NCI-H226 (cell line): ENCODE results near the gene NEDD4L.
A peak's percentile ranks its signal among the peaks of the same experiment; 100 is the strongest.

Experiments
- DNase-seq: peaks from one replicate; pipeline ENCODE4 v3.0.0-alpha.2; 2015

The NEDD4L gene

DNA sequence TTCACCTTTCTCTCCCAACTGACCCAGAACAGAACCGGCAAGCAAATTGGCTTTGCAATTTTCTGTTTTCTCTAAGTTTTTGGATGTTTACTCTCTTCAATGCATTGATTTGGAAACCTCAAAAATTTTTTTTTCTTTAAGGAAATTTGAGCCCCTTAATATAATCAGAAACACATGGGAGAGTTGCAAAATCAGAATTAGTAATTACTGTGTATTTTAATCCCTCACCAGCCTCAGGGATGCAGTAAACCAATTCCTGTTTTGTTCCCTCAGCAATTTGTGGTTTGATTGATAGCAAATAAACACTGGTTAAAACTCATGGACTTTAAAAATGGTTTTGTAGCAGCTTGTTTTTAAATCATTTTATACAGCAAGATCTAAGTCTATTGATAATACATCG, 281.5 kb downstream of the NEDD4L start:
- no peak for DNase-seq

DNA sequence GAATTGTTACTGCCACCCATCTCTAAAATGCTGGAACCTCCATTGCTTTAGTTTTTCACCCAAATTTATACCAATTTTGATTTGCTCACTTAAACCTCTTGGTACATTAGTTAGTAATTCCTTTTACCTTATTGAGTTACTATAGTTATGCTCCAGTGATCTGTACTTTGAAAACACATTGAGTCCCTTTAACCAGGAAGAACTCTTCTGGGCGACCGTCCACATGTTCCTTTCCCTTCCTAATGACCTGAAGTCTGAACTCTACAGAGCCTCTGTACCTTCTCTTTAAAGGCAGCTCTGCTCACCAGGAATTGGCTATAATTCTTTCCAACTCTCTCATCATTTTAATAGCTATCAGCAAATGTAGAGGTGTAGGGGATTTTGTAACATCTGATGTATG, 290.0 kb downstream of the NEDD4L start:
- no peak for DNase-seq

DNA sequence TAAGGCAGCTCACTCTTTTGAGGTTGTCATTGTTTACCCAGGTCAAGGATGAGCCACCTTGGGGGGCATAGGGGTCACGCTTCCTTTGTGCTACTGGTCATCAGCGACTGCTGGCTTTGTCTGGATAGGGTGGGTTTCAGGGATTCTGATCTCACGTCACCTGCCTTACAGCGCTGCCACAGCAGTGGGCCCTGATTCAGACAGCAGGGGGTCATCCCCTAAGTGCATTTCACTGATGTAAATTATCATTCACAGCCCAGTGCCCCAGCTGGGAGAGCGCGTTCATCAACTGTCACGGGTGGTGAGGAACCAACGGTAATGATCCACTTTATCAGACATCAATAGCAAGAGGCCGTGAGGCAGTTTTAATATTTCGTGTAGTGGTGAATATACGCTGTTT, 291.2 kb downstream of the NEDD4L start:
- DNase-seq = no peak

DNA sequence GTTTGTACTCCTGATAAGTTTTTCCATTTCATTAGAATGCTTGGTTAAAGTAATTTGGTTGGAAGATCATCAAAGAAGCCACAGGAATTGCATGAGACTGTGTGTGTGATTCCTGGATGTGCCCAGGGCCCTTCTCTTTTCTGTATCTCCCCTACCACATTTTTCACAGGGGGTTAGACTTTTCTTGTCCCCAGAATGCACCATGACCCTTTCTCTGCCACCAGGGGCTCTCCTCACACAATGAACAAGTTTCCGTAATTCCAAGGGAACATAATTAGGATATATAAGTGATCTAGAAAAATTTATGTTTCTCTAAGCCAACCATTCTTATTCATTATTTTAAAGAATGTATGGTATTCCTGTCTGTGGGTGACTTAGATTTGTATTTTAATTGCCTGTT, 291.8 kb downstream of the NEDD4L start:
- no peak for DNase-seq

DNA sequence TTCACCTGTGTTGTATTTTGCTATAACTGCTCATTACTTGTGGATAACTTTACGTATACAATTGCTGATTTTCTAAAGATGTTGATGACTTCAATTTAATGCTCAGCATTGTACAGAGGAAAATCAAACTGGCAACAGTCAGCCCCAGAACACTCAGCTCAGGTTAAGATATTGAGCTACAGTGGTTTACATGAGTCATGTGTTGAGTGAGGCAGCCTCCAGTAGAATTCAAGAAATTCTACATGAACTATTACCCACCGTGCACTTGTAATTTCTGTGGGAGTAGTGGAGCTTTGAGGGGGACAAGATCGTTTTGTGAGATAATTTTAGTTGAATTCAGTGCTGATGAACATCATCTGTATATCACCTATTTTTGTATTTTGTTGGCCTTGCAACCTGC, 292.6 kb downstream of the NEDD4L start:
- DNase-seq = no peak

DNA sequence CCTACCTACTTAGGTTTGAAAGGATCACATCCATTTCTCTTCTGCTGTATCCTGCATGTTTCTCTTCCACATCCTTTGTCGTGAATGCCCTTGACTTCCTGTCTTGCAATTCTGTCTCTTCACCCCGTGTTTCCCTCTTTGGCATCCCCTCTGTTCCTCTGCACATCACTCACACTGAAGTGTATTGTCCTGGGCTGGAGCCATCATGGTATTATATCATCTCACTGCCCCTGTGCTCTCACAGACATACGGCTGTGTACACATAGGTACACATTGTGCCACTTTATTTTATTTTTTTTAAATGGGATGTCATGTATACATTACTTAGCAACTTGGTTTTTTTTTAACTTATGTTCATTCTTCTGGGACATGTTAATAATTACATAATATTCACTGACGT, 293.3 kb downstream of the NEDD4L start:
- DNase-seq = no peak

DNA sequence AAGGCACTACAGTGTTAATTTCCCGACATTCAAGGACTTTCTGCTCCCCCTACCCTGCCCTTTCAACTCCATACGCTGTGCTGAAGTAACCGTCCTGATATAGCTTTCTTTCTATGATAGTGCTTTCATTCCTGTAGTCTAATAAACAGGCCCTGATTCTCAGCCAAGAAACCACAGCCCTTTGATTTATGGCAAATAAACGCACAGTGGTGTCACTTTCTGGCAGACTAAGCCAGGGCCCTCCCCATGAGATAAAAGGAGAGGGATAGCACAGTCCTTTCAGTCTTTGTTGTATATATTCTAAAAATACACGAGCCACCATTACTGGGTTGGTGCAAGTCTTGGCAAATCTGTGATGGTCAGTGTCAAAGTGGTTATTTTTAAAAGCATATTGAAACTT, 293.7 kb downstream of the NEDD4L start:
- DNase-seq = no peak

DNA sequence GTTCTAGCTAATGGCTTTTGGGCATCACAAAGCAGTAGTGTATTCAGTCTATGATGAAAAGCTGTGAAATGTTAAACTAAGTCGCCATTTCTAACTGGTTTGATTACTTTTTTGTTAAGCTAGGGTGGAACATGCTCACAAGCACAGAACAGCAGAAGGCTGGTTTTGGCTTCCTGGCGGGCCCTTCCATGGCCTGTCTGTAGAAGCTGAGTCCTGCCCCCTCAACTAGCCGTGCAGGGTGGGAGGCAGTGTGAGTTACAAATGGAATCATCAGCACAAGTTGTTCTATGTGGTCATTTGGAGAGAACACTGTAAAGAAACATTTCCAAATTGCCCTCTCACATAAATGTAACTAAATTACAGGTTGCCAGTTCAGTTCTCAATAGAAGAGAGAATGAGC, 294.1 kb downstream of the NEDD4L start:
- DNase-seq = no peak

DNA sequence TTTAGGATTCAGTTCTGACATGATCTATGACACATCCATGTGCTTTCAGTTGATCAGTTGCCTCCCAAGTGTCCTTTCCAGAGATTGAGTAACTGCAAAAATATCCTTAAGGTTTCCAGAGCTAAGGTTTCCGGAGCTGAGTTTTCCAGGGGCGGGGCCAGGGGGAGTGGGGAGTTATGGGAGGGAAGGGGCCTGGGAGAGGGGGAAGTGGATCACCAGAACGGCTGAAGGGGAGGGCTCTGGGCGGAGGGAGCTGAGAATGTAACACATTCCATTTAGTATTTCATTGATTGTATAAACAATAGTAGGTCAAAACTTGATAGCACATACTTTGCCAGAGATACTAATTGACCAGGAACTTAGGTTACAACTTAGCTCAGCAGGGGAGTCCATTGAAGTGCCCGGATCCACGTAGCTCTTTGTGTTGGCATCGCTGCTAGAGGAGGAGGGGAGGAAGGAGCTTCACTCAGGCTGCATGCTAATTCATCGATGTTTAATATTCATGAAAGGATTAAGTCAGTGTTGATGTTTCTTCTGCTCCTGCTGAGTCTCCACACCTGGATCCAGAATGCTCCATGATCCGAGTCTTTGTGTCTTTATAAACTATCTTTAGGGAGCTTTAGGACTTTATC, 295.1 kb downstream of the NEDD4L start:
- no peak for DNase-seq

DNA sequence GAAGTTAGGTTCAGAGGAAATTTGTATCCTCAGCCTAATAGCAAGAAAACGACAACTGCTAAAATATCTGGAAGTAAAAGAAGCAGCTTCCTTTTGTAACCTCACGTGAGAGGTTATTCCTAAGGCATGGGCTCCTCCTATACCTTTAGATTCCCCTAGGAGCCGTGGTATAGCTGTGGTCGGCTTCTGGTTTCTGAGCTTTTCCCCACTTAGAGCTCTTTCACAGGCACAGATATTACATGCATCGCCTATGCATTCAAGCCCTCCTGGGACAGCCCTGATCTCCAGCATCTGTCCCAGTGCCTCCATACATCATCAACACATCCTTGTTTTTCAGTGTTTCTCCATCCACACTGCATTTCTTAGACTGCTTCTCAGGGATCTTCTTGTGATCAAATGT, 295.9 kb downstream of the NEDD4L start:
- DNase-seq = no peak

DNA sequence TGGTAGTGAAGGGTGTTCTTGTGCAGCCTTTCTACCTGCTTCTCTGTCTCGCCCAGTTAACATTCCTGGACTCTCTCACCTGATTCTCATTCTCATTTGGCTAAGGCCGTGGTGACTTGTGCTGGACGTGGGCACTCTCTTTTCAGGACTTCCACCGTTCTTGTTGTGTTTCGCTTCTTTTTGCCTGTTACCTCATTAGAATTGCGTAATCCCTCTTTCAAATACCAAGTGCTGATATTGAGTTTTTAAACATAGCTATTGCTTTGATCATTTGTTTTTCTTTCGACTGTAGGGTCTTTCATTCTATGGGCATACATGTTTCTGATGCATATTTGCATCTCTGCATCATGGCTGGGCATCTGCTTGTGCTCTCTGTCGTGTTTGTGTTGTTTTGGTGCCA, 297.9 kb downstream of the NEDD4L start:
- DNase-seq = no peak

DNA sequence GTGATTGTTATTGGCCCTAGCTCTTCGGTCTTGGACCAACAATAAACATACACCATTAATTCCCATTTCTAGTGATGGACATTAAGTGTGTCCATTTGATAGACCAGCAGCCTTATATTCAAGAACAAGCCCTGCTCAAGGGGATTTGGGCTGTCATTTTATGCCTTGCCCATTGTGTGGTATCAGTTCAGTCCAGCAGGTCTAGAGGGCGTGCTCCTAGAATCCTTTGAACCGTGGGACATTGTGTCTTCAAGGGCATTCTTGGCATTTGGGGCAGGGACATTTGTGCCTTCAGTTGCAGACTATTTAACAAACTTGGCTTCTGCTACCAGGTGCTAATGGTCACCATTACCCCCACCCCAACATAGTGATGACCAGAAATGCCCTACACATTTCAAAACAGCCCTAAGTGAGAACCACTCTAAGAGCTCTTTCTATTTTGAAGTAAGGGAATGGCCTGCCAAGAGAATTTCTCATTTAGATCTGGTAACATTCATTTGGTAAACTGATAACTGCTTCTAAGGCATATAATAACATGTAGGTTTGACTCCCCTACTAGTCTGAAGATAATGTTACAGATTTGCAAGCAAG, 300.1 kb downstream of the NEDD4L start:
- DNase-seq = no peak

DNA sequence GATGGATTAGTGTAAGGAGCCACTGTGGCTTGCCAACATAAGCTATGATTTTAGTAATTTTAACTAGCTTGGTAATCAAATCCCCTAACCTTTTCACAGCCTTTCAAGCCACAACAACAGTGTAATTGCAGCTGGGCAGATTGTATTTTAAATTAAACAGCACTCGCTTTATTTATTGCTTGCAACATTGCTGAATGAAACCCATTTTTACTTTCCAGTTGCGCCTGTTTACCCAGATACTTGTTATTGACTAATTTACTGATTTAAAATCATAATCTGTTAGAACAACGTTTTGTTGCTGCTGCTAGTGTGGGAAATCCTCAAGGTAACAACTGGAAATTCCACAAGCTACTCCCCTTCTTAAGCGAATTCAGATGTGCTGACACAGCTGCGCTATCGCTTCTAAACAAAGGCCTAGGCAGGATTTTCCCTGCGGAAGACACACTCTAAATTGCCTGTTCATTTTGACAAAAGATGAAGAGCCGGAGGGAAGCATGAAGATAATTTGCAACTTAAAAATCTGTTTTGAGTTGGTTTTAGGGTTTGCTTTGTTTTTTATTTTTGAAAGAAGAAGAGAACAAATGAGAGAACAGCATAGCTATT, 300.9 kb downstream of the NEDD4L start:
- DNase-seq = no peak

DNA sequence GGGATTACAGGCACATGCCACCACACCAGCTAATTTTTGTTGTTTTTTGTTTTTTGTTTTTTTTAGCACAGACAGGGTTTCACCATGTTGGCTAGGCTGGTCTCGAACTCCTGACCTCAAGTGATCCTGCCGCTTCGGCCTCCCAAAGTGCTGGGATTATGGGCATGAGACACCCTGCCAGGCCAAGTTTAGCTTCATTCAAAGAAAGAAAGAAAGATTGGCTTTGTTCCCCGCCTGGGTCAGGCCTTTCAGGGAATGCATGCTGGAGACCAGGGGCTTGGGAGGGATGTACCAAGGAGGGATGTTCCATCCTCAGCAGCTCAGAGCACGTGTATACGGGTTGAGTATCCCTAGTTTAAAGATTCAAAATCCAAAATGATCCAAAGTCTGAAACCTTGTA, 301.8 kb downstream of the NEDD4L start:
- no peak for DNase-seq

DNA sequence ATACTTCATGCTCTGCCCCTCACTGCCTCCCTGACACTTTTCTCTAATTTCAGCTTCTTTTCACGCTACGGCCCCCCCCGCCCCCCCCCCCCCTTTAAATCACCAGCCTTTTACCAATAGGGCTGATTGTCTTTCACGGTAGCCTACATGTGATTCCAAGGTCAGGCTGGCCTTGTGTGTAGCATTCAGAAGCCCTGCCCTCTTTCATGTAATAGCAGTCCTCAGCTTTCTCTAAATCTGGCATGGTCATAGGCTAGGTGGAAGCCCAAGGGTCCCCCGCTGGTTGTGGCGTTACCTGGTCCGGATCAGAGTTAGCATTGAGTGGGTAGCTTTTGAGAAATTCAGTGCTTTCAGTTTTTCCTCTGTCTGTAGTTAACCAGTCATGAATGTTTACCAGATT, 303.1 kb downstream of the NEDD4L start:
- DNase-seq = no peak

DNA sequence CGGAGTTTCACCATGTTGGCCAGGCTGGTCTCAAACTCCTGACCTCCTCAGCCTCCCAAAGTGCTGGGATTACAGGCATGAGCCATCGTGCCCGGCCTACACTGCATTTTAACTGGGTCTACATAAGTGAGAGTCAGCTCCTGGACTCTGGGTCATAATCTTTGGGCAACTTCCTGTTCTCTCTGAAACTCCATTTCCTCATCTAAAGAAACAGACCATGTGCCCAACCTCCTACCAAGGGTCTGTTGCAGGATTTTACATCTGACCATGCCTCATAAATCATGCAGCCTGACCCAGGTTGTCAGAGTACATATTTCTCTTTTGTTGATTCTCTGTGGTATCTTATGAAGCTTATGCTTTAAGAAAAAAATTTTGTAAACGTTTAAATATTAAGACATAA, 304.5 kb downstream of the NEDD4L start:
- no peak for DNase-seq

DNA sequence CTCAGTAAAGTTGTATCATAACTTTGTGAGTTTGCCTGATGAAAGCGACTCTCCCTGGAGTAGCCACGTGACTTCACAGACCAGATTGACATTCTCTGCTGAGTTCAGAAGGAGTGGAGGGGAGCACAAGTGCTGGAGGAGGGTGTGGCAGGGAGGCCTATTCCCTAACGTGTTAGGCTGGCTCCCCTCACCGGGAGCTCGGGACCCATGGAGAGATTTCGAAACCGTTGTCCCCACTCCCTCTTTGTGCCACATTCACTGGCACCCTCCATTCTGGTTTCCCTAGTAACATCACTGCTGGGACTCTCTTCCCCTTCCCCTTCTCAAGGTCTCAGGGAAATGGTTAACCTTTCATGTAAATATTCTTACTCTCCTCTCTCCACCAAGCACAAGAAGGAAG, 304.9 kb downstream of the NEDD4L start:
- DNase-seq = no peak

DNA sequence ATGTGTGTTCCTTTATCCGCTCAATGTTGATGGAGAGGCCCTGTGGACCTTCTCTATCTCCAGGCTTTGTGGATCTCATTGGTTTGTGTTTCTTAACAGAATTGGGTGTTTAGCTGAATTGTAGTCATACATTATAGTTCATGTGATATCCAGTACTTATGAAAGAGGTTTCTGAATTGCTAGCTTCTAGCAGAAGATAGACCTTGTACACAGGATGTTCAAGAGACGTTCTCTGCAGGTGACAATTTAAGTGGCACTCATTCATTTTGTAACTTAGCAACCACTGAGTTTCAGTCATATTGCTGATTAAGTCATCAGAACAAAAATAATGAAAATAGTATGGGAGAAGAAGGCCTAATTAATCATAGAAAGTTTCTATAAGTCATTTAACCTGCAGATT, 305.6 kb downstream of the NEDD4L start:
- DNase-seq = no peak

DNA sequence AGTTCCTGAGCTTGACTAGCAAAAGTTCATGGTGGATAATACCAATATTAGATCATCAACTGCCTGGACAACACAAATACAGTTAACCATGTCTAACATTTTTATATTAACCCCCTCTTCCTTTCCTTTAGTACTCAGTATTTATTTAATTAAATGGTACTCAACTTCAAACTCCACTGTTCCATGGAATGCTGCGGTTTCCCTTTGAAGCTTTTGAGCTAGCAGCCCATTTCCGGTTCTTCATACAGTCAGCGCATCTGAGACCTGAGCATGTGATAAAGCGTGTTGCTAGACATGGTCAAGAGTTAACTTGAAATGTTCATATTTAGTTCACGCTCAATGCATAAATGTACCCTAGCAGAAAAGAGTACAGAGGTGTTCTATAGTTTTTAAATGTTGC, 306.5 kb downstream of the NEDD4L start:
- DNase-seq = no peak

DNA sequence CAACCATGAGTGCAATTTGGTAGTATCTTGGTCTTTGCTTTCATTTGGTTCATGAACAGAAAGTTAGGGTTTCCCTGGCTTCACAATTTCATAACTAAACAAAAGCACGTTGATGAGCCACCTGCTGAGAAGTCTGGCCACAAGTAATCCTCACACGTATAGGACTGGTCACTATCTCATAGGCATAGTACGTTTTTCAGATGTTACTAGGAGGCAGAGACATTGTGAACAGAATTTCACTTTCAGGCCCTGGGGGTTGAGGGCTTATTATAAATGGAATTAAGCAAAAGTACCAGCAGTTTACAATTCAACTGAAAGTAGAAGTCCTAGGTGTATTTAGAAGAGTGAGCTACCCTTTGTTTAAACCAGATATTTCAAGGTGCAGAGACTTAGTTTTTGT, 307.8 kb downstream of the NEDD4L start:
- no peak for DNase-seq

DNA sequence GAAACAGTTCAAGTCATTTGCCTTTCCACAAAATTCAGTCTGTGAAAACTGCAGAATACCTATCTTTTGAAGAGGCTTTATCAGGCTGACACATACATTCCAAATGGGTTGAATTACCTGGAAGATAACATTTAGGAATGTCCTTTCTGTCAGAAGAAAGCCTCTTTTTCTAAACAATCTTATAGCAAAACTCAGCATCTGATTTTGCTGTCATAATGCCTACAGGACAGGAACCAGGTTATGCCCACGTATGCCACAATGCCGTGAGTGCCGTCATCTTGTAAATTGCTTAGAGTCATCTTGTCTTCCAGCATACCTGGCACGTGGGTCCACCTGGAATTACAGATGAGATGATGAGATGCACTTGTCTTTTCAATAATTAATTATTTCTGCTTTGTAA, 309.6 kb downstream of the NEDD4L start:
- no peak for DNase-seq

DNA sequence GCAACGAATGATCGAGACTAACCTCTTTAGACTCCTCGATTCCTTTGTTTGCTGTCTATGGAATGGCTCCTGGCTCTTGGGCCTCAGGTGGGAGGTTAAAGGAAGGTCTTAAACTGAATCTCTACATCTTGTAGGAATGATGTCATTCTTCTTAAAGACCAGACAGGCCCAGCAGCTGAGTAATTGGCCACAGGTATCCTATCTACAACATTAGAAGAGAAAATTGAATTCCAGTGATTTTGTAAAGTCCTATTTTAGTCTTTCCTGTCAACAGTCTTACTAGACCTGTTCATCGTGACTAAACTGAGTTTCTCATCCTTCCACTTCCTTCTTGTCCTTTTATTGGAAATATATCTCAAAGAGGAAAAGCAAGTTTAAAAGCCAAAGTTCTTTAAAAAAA, 310.0 kb downstream of the NEDD4L start:
- peak; percentile 9 for DNase-seq

DNA sequence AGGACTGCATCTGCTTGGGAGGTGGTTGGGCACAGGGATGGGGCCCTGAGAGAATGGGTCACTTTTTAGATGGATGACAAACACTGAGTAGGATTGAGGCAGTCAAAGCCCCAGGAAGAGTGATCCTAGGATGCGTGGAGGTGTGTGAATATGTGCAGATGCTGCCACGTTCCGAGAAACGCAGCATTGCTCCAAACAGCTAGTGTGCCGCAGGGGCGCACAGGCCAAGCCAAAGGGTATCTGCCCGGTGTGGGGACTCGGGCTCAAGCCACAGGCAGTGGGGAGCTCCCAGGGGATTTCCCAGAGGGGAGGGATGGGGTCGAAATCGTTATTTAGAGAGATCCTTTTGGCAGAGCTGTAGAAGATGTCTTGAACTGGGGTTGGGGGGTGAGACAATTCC, 310.8 kb downstream of the NEDD4L start:
- DNase-seq = no peak

DNA sequence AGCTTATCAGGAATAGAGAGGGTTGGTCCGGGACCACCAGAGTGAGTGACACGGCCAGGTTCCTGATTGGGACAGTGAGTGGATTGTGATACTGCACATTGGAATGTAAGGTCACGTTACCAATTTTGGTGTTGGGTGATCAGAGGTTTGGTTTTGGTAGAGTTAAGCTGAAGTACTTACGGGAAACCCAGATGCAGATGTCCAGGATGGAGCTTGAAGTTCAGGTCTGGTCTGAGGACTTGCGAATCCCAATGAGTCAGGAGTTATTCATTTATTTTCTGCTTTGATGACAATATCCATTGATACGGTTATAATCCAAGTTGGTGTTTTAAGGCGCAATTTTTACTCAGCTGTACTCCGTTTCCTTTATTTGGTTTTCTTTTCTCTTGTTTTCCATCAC, 311.2 kb downstream of the NEDD4L start:
- DNase-seq = no peak

DNA sequence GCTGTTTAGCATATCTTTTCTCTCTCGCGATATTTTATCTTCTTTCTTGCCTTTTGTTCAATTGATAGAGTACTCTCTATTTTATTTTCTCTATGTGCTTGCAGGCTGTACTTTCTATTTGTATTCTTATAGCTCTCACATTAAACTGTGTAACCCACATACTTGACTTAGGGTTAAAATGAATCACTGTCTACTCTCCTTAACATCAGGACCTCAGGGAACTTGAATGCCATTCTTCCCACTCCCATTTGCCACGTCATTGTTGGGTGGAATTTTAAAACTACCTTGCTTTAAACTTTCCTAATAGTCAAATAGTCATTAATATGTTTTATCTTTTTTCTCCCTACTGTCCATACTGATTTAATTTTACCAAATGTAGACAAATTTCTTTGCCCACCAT, 315.2 kb downstream of the NEDD4L start:
- DNase-seq = no peak
